MM.1S (cell line): ENCODE results near the gene PNMT.

Source experiments
- EZH2phosphoT487 ChIP-seq: fragments of 300-600 bp; sonication (generic); IDR thresholded peaks from 2 replicates; pipeline ENCODE4 v1.6.1; 2018; ENCODE audit warnings: antibody characterized with exemption, low read length
- TF ChIP-seq, protein P1 (sequence below): fragments of 300-600 bp; sonication (generic); IDR thresholded peaks from 2 replicates; pipeline ENCODE4 v1.5.1; 2016; ENCODE audit warnings: antibody characterized with exemption, low read length, mixed read lengths

DNA sequence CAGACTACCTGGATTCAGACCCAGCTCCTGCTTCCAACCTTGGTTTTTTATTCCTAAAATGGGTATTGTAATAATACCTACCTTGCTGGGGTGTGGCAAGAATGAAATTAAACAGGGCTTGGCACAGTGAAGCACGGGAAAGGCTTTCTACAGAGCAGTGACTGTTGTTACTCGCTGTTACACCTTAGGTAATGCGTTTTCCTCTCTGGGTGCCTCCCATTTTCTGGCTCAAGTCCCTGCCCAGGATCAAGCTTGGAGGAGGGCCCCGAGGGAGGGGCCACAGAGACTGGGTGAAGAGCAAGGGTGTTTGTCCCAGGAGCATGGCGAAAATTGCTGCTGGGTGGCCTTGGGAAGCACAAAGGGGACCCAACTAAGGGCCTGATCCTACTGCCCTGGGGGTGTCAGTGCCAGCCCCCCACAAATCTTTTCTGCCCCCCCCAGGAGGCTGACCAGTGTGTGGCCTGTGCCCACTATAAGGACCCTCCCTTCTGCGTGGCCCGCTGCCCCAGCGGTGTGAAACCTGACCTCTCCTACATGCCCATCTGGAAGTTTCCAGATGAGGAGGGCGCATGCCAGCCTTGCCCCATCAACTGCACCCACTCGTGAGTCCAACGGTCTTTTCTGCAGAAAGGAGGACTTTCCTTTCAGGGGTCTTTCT, 48.8 kb downstream of the PNMT start:
- TF ChIP-seq, protein P1, sequence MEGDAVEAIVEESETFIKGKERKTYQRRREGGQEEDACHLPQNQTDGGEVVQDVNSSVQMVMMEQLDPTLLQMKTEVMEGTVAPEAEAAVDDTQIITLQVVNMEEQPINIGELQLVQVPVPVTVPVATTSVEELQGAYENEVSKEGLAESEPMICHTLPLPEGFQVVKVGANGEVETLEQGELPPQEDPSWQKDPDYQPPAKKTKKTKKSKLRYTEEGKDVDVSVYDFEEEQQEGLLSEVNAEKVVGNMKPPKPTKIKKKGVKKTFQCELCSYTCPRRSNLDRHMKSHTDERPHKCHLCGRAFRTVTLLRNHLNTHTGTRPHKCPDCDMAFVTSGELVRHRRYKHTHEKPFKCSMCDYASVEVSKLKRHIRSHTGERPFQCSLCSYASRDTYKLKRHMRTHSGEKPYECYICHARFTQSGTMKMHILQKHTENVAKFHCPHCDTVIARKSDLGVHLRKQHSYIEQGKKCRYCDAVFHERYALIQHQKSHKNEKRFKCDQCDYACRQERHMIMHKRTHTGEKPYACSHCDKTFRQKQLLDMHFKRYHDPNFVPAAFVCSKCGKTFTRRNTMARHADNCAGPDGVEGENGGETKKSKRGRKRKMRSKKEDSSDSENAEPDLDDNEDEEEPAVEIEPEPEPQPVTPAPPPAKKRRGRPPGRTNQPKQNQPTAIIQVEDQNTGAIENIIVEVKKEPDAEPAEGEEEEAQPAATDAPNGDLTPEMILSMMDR = no peak
- no peak for TF ChIP-seq EZH2phosphoT487
